Mucosa of rectum (tissue), 2 donors: Measurements from ENCODE around the gene ICAM3.
"Not testable (repeated sequence)": the region's sequence is repeated elsewhere in the genome, so short reads cannot be mapped to it uniquely, and the experiment has no call there.

Experiments
- H3K27ac ChIP-seq, 2 donors: one replicate each; pipeline ENCODE4 v1.7.0; 2013; ENCODE audit warnings: inconsistent platforms in 2 of 2, low read depth in 2 of 2, low read length in 2 of 2
- H3K27me3 ChIP-seq, 2 donors: one replicate each; pipeline ENCODE4 v1.7.0; 2013; ENCODE audit warnings: low read length in 2 of 2; ENCODE audit not compliant: control insufficient read depth in 2 of 2, insufficient read depth in 2 of 2
- H3K36me3 ChIP-seq, 2 donors: one replicate each; pipeline ENCODE4 v1.7.0; 2013; ENCODE audit warnings: low read length in 2 of 2; ENCODE audit not compliant: control insufficient read depth in 2 of 2, insufficient read depth in 2 of 2
- H3K4me1 ChIP-seq, 2 donors: one replicate each; pipeline ENCODE4 v1.7.0; 2013; ENCODE audit warnings: low read length in 2 of 2, mild to moderate bottlenecking in 1 of 2; ENCODE audit not compliant: control insufficient read depth in 2 of 2, insufficient read depth in 2 of 2
- H3K4me3 ChIP-seq, 2 donors: one replicate each; pipeline ENCODE4 v1.7.0; 2013; ENCODE audit warnings: low read length in 2 of 2
- H3K9ac ChIP-seq, 2 donors: one replicate each; pipeline ENCODE4 v1.7.0; 2013; ENCODE audit warnings: low read length in 2 of 2, low read depth in 1 of 2, mild to moderate bottlenecking in 1 of 2
- H3K9me3 ChIP-seq, 2 donors: one replicate each; pipeline ENCODE4 v1.7.0; 2013; ENCODE audit warnings: low read length in 2 of 2; ENCODE audit not compliant: control insufficient read depth in 2 of 2
- donor health status: healthy.
- donor health status: Normal muscosa, but diverticular disease.

ICAM3 gene

GRCh38 chr19:10352764-10353671 lies 13.6 kb upstream of the ICAM3 start:
- Histone ChIP-seq H3K9me3 (no peaks in the 10 kb centered on the region), H3K4me1 (no peaks in the 10 kb centered on the region), H3K36me3 (peaks cover 29 to 41% of the 10 kb centered on the region in 2 donors), H3K27me3 (no peaks in the 10 kb centered on the region), H3K9ac (no peak overlapping the region), H3K27ac (peak overlapping the region in 1 of 2 donors; percentile 32), H3K4me3 (no peak overlapping the region)

- Histone ChIP-seq H3K4me1 (no peaks in the 10 kb centered on the region), H3K27me3 (no peaks in the 10 kb centered on the region), H3K36me3 (peaks cover 6% of the 10 kb centered on the region in 2 donors), H3K9ac (no peak overlapping the region), H3K4me3 (no peak overlapping the region), H3K27ac (no peak overlapping the region), H3K9me3 (no peaks in the 10 kb centered on the region)
Observed at GRCh38 chr19:10346509-10346908, 7.1 kb upstream of the ICAM3 start.

GRCh38 chr19:10344780-10345179 lies 5.4 kb upstream of the ICAM3 start:
- Histone ChIP-seq H3K36me3 (no peaks in the 10 kb centered on the region), H3K4me3 (no peak overlapping the region), H3K27me3 (no peaks in the 10 kb centered on the region), H3K9me3 (no peaks in the 10 kb centered on the region), H3K9ac (no peak overlapping the region), H3K27ac (no peak overlapping the region), H3K4me1 (no peaks in the 10 kb centered on the region)

GRCh38 chr19:10343495-10343894 lies 4.1 kb upstream of the ICAM3 start:
- Histone ChIP-seq H3K4me1 (no peaks in the 10 kb centered on the region), H3K27ac (no peak overlapping the region), H3K4me3 (no peak overlapping the region)

GRCh38 chr19:10339977-10340376 lies 553 bp upstream of the ICAM3 start:
- Histone ChIP-seq H3K4me1 (no peaks in the 10 kb centered on the region), H3K27ac (no peak overlapping the region), H3K9me3 (no peaks in the 10 kb centered on the region), H3K27me3 (no peaks in the 10 kb centered on the region), H3K9ac (no peak overlapping the region), H3K36me3 (no peaks in the 10 kb centered on the region), H3K4me3 (no peak overlapping the region)

More at GRCh38 chr19:10343495-10343894, 4.1 kb upstream of the ICAM3 start:
- Histone ChIP-seq H3K36me3 (no peaks in the 10 kb centered on the region), H3K27me3 (no peaks in the 10 kb centered on the region), H3K9ac (no peak overlapping the region), H3K9me3 (no peaks in the 10 kb centered on the region)

- Histone ChIP-seq H3K4me1 (peaks cover 4 to 6% of the 10 kb centered on the region in 2 donors), H3K9ac (peak overlapping the region in 1 of 2 donors; percentile 68), H3K27me3 (no peaks in the 10 kb centered on the region), H3K9me3 (no peaks in the 10 kb centered on the region), H3K4me3 (peak overlapping the region; percentile 18 to 75), H3K36me3 (no peaks in the 10 kb centered on the region), H3K27ac (peak overlapping the region in 1 of 2 donors; percentile 38)
Observed at GRCh38 chr19:10338940-10339339, 484 bp downstream of the ICAM3 start.

- peaks cover 20 to 21% of the 10 kb centered on the region in 2 donors for H3K4me1 ChIP-seq
- H3K4me3 ChIP-seq, H3K9me3 ChIP-seq, H3K27me3 ChIP-seq, H3K27ac ChIP-seq, H3K36me3 ChIP-seq, H3K9ac ChIP-seq: not testable (repeated sequence)
Observed at GRCh38 chr19:10336725-10337124, 2.7 kb downstream of the ICAM3 start.

GRCh38 chr19:10335352-10335985 lies 4.0 kb downstream of the ICAM3 start:
- H3K4me1 ChIP-seq = peaks cover 23 to 25% of the 10 kb centered on the region in 2 donors
- H3K27me3 ChIP-seq = no peaks in the 10 kb centered on the region
- no peak overlapping the region for H3K27ac ChIP-seq
- peak overlapping the region in 1 of 2 donors; percentile 72 for H3K9ac ChIP-seq
- peak overlapping the region in 1 of 2 donors; percentile 87 for H3K4me3 ChIP-seq
- no peaks in the 10 kb centered on the region for H3K9me3 ChIP-seq
- no peaks in the 10 kb centered on the region for H3K36me3 ChIP-seq

- Histone ChIP-seq H3K27me3 (no peaks in the 10 kb centered on the region), H3K4me1 (peaks cover 23 to 25% of the 10 kb centered on the region in 2 donors), H3K36me3 (peaks cover 4 to 6% of the 10 kb centered on the region in 2 donors), H3K27ac (peak overlapping the region; percentile 85 to 89), H3K9me3 (no peaks in the 10 kb centered on the region), H3K4me3 (peak overlapping the region; percentile 87 to 95), H3K9ac (peak overlapping the region; percentile 72 to 84)
Observed at GRCh38 chr19:10334588-10335351, 4.7 kb downstream of the ICAM3 start.
